Spinal cord (tissue), 10 donors: ENCODE results near the gene MIB1. TPM values are rescaled to one million over a fixed set of nuclear protein-coding genes. Genes with fewer than 3 reads are reported as not detected.

Experiments used
- DNase-seq, 6 donors: peaks; one replicate each; pipeline versions ENCODE4 v3.0.0 to v3.0.0-alpha.2; 2013 to 2015; ENCODE audit warnings: low spot score in 6 of 6, low read depth in 4 of 6
- H3K27ac ChIP-seq: one replicate; pipeline ENCODE4 v1.5.1; 2013; ENCODE audit warnings: low read depth, low read length, control low read depth
- H3K27me3 ChIP-seq: one replicate; pipeline ENCODE4 v1.6.1; 2013; ENCODE audit warnings: low read length; ENCODE audit not compliant: control insufficient read depth, insufficient read depth
- H3K36me3 ChIP-seq: one replicate; pipeline ENCODE4 v1.6.1; 2013; ENCODE audit warnings: low read length; ENCODE audit not compliant: control insufficient read depth, insufficient read depth
- H3K4me1 ChIP-seq: one replicate; pipeline ENCODE4 v1.6.1; 2013; ENCODE audit warnings: low read length; ENCODE audit not compliant: control insufficient read depth, insufficient read depth
- H3K4me3 ChIP-seq: one replicate; pipeline ENCODE4 v1.5.1; 2013; ENCODE audit warnings: low read depth, low read length, control low read depth
- H3K9me3 ChIP-seq: one replicate; pipeline ENCODE4 v1.6.1; 2013; ENCODE audit warnings: low read length; ENCODE audit not compliant: control insufficient read depth, insufficient read depth
- WGBS: methylation state at CpG from one replicate; pipeline ENCODE4 v1.1.5; 2013; ENCODE audit warnings: missing lambda C conversion rate; ENCODE audit not compliant: insufficient coverage; 5-methylcytosine and 5-hydroxymethylcytosine counted together
- polyA plus RNA-seq, 2 donors: library from polyadenylated mRNA; unstranded; fragments of 120-200 nt; gene quantifications; one replicate each; pipeline ENCODE4 v1.2.1, GENCODE V29; 2013; ENCODE audit not compliant: insufficient read length in 2 of 2
- total RNA-seq, 2 donors: library from RNA; depleted of rRNA in 1 of 2; stranded (reverse); fragments of 120-200 nt in 1 of 2; fragments of >200 nt in 1 of 2; gene quantifications; one replicate each; pipeline versions ENCODE4 v1.2.3 to v1.2.4, GENCODE V29; 2013 to 2014
- donor health status: healthy.

Gene MIB1
- total and polyA plus RNA-seq, 4 donors, result 29.1 to 87.7 (median 50.1) TPM

- Histone ChIP-seq H3K27ac (no peak overlapping the region), H3K27me3 (no peaks in the 10 kb centered on the region), H3K36me3 (no peaks in the 10 kb centered on the region), H3K9me3 (no peaks in the 10 kb centered on the region), H3K4me1 (no peaks in the 10 kb centered on the region), H3K4me3 (no peak overlapping the region)
- peak in 1 of 6 donors; percentile 37 for DNase-seq
- no CpG with 5 or more reads among the region's 3 CpGs for WGBS
These were observed 89.9 kb downstream of the MIB1 start for GRCh38 chr18:21830532-21830931.

DNA sequence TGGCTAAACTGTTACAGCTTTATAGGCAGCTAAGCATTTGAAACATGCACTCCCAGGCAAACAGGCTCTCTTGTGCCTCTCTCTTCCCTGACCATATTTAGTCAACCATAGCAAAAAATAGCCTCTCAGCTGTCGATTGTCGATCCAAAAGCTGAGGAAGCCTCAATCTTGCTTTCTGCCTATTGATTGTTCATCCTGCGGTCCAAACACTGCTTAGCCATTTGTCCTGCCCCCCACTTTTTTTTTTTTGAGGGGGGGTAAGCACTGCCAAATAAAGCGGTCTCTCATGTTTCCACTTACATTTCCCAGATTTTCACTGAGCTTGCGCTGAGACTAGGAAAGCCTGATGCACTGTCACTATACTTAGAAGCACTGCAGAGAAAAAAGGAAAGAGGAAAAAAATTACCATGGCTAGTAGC, 90.8 kb downstream of the MIB1 start:
- H3K36me3 ChIP-seq, result no peaks in the 10 kb centered on the region
- no peaks in the 10 kb centered on the region for H3K9me3 ChIP-seq
- peak in 1 of 6 donors; percentile 60 for DNase-seq
- H3K27me3 ChIP-seq, result no peaks in the 10 kb centered on the region
- no peak overlapping the region for H3K27ac ChIP-seq
- H3K4me3 ChIP-seq, result no peak overlapping the region
- no CpG with 5 or more reads among the region's 5 CpGs for WGBS
- H3K4me1 ChIP-seq, result no peaks in the 10 kb centered on the region

DNA sequence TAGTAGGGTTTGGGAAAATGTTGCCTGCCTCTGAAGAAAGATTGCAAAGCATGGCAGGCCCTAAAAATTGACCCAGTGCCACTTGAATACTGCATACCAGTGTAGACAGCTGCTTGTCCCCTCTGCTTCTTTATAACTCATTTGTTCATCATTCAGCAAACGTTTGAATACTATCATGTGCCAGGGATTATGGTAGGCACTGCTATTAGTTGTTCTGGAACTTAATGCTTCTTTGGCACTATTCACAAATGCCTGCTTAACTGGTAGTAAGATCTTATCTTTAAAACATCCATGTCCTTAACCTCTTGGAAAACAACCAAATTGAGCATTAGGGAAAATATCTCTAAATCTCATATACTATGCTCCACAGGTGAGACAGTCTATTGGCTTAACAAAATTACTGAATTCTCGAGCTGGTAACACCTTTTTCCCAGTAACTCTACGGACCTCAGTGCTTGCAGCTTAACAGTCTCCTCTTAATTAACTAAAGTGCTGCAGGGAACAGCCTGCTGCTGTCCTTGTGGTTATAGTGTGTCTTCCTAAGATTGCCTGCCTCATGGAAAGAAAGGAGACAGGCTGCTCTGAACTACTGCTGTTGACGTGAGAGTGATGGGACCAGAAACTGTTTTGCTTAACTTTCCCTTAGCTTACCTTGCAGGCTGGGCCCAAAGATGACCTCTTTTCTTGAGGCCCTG, 93.2 kb downstream of the MIB1 start:
- no peaks in the 10 kb centered on the region for H3K4me1 ChIP-seq
- no peaks in the 10 kb centered on the region for H3K36me3 ChIP-seq
- DNase-seq, result peak in 1 of 6 donors; percentile 21
- no peaks in the 10 kb centered on the region for H3K27me3 ChIP-seq
- no peak overlapping the region for H3K4me3 ChIP-seq
- no peak overlapping the region for H3K27ac ChIP-seq
- 80% methylated on average over 1 of the region's 4 CpGs for WGBS
- H3K9me3 ChIP-seq, result no peaks in the 10 kb centered on the region

DNA sequence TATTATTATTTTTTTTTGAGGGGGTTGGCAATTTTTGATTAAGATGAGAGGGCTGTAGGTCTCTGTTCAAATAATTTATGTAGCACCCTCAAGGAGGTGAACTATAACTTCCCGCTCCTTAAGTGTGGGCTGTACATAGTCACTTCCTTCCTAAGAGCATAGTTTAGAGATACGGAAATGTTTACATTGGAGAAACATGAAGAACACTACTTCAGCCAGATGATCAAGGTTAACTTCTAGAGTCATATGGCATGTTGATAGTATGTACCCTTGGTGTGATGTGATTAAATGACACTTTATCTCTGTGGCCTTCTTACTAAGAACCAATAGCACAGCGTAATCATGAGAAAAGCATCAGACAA, 93.7 kb downstream of the MIB1 start:
- H3K36me3 ChIP-seq, result peaks cover under 1% of the 10 kb centered on the region
- no peak overlapping the region for H3K4me3 ChIP-seq
- no CpG with 5 or more reads among the region's 3 CpGs for WGBS
- DNase-seq, result no peak
- no peaks in the 10 kb centered on the region for H3K9me3 ChIP-seq
- H3K27ac ChIP-seq, result no peak overlapping the region
- H3K27me3 ChIP-seq, result no peaks in the 10 kb centered on the region
- no peaks in the 10 kb centered on the region for H3K4me1 ChIP-seq

DNA sequence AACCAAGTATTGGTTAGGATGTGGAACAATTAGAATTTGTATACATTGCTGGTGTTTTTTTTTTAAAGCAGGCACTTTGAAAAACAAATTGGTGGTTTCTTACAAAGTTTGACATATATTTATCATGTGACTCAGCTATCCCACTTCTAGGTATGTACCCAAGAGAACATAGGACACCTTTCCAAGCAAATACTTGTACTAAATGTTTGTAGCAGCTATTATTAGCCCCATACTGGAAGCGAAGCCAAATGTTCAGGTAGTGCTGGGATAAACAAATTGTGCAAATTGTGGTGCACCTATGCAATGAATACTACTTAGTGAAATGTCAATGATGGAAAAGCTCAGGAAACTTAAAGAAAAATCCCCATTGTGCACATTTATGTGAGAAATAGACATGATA, 101.0 kb downstream of the MIB1 start:
- no peak overlapping the region for H3K27ac ChIP-seq
- peaks cover 14% of the 10 kb centered on the region for H3K36me3 ChIP-seq
- DNase-seq, result no peak
- H3K4me1 ChIP-seq, result no peaks in the 10 kb centered on the region
- no peak overlapping the region for H3K4me3 ChIP-seq
- no peaks in the 10 kb centered on the region for H3K9me3 ChIP-seq
- H3K27me3 ChIP-seq, result no peaks in the 10 kb centered on the region
- WGBS, result no CpG with 5 or more reads among the region's 1 CpG

DNA sequence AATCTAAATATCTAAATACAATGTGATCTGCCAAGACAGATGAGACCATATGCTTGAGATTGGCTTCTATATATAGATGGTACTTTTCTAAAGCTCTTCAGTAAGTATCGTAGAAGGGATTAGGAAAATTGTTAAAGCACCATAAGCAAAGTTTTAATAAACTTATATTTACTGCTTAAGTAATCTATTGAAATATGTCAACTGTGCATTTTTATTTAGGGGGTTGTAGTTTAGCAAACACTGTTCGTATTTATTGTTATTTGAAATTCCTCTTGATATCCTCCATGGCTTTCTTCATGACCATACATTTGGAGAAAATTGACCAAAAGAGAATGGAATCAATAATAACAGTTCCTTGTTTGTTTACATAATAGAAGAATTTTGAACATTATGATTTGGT, 102.7 kb downstream of the MIB1 start:
- DNase-seq, result peak in 1 of 6 donors; percentile 49
- Histone ChIP-seq H3K27me3 (no peaks in the 10 kb centered on the region), H3K27ac (no peak overlapping the region), H3K9me3 (no peaks in the 10 kb centered on the region), H3K4me3 (no peak overlapping the region), H3K36me3 (peaks cover 19% of the 10 kb centered on the region), H3K4me1 (no peaks in the 10 kb centered on the region)
- no CpG with 5 or more reads among the region's 2 CpGs for WGBS

GRCh38 chr18:21851327-21851961, 110.9 kb downstream of the MIB1 start:
- DNase-seq, result peak in 2 of 6 donors; percentile 37 to 43
- H3K36me3 ChIP-seq, result peaks cover 5% of the 10 kb centered on the region
- no CpG with 5 or more reads among the region's 5 CpGs for WGBS

DNA sequence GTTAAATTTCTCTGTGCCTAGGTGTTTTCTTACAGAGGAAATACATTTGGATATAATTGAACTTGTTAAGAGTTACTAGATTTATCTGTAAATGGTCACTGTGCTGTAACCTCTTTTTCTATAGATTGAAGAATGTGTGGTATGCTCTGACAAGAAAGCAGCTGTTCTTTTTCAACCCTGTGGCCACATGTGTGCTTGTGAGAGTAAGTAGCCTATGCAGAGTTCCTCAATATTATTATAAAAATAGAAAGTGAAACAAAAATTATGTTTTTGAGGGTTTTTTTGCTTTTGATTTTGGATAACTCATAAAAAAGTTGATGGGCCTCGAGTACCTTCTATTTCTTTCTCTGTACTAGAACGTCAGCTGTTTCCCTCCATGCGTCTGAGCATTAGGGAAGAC, 112.4 kb downstream of the MIB1 start:
- Histone ChIP-seq H3K27ac (no peak overlapping the region), H3K4me1 (no peaks in the 10 kb centered on the region), H3K27me3 (no peaks in the 10 kb centered on the region), H3K4me3 (no peak overlapping the region), H3K9me3 (no peaks in the 10 kb centered on the region), H3K36me3 (peaks cover 3% of the 10 kb centered on the region)
- no peak for DNase-seq
- no CpG with 5 or more reads among the region's 3 CpGs for WGBS

More at GRCh38 chr18:21851327-21851961, 110.9 kb downstream of the MIB1 start:
- H3K27ac ChIP-seq, result no peak overlapping the region
- H3K4me3 ChIP-seq, result no peak overlapping the region
- no peaks in the 10 kb centered on the region for H3K27me3 ChIP-seq
- no peaks in the 10 kb centered on the region for H3K4me1 ChIP-seq
- no peaks in the 10 kb centered on the region for H3K9me3 ChIP-seq

GRCh38 chr18:21853775-21854552, 113.4 kb downstream of the MIB1 start:
- Histone ChIP-seq H3K36me3 (peaks cover 2% of the 10 kb centered on the region), H3K27ac (no peak overlapping the region), H3K4me1 (no peaks in the 10 kb centered on the region), H3K27me3 (no peaks in the 10 kb centered on the region), H3K4me3 (no peak overlapping the region), H3K9me3 (no peaks in the 10 kb centered on the region)
- no CpG with 5 or more reads among the region's 6 CpGs for whole genome bisulfite sequencing
- no peak for DNase-seq
